Superior temporal gyrus (tissue), 1 donor: ENCODE measurements around the gene NDUFS5.
A peak's percentile ranks its signal among the peaks of the same experiment; 100 is the strongest.
"Not testable (repeated sequence)": the region's sequence is repeated elsewhere in the genome, so short reads cannot be mapped to it uniquely, and the experiment has no call there.

Experiments used
- DNase-seq: peaks from one replicate; pipeline ENCODE4 v3.0.0-alpha.2; 2016; ENCODE audit errors: extremely low spot score

NDUFS5 gene

DNA sequence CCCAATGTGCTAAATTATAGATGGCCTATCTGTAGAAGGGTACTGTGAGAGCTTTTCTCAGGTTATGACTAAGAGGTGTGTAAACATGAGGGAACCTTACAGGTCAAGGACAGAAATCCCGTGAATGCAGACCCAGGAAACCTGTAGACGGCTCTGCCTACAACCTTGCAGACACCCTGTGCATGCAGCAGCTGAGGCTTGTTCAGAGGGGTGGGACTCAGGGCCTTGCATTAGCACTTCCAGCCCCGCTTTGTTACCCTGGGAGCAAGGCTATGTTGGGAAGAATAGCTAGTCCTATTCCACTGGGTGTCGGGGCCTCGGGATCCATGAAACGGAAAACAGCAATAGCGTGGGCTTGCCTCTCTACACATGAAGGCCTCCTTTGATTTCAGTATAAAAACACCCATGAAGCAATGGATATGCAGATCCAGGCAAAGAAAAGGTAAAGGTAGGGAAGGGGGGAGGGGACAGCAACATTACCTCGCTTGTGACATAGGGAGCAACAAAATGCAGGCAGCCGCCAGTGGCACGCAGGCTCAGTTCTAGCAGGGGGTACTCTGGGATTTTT is 9.5 kb upstream of the NDUFS5 start:
- DNase-seq, result no peak

DNA sequence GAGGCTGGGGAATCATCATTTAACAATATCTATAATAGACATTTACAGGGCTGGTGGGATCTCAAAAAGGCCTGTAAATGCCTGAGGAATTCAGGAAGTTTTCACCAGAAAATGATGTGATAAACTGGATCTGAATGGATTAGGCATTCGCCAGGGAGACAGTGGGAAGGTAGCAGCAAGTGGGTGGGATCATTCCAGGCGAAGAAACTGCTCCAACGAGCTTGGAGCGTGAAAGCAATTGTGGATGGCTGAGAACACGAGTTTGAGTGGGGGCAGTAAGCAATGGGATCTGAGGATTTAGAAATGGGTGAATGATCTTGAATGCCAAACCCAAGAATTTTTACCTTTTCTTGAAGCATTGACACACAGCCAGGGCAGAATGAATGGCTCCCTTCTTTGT is 8.9 kb upstream of the NDUFS5 start:
- no peak for DNase-seq

DNA sequence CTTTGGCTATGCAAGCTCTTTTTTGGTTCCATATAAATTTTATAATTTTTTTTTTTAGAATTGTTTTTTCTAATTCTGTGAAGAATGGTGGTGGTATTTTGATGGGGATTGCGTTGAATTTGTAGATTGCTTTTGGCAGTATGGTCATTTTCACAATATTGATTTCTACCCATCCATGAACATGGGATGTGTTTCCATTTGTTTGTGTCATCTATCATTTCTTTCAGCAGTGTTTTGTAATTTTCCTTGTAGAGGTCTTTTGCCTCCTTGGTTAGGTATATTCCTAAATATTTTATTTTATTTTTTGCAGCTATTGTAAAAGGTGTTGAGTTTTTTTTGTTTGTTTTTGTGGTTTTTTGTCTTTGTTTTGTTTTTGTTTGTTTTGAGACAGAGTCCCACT is 5.7 kb upstream of the NDUFS5 start:
- not testable (repeated sequence) for DNase-seq

DNA sequence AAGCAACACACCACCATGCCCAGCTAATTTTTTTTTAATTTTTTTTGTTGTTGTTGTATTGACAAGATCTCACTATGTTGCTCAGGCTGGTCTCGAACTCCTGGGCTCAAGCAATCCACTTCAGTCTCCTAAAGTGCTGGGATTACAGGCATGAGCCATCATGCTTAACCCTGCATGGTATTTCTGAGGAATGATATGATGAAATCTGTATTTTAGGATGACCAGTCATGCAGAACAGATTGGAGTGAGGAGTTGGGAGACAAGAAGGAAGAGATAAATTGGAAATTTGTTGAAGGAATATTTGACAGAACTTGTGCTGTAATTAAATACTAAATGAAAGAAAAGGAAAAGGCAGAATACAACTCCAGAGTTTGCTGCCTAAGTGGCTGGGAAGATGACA is 4.7 kb upstream of the NDUFS5 start:
- DNase-seq, result no peak

DNA sequence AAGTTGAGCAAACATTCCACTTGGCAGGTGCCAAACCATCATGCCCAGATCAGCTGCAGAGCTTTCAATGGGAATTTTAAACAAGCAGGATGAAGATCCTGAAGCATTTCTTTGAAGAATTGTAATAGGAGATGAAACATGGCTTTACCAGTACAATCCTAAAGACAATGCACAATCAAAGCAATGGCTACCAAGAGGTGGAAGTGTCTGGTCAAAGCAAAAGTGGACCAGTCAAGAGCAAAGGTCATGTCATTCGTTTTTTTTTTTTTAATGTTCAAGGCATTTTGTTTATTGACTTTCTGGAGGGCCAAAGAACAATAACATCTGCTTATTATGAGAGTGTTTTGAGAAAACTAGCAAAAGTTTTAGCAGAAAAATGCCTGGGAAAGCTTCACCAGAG is 3.0 kb upstream of the NDUFS5 start:
- no peak for DNase-seq

DNA sequence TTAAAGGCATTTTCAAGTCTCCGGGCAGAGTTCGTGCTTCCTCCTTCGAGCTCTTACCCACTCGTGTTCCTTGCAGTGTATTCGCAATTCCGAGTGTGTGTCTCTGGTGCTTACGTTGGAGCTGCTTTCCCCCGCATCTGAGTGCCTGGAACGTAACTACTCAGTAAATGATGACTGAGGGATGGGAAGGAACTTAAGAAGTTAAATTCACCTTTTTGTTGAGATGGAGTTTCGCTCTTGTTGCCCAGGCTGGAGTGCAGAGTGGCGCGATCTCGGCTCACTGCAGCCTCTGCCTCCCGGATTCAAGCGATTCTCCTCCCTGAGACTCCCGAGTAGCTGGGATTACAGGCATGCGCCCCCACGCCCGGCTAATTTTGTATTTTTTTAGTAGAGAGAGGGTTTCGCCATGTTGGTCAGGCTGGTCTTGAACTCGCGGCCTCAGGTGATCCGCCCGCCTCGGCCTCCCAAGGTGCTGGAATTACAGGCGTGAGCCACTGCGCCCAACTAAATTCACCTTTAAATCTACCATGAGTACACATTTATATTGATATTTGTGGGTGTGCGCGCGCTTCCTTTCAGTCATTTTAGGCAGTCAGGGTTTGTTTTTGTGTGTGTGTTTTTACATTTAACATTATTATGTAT is 837 bp downstream of the NDUFS5 start:
- DNase-seq, result no peak

DNA sequence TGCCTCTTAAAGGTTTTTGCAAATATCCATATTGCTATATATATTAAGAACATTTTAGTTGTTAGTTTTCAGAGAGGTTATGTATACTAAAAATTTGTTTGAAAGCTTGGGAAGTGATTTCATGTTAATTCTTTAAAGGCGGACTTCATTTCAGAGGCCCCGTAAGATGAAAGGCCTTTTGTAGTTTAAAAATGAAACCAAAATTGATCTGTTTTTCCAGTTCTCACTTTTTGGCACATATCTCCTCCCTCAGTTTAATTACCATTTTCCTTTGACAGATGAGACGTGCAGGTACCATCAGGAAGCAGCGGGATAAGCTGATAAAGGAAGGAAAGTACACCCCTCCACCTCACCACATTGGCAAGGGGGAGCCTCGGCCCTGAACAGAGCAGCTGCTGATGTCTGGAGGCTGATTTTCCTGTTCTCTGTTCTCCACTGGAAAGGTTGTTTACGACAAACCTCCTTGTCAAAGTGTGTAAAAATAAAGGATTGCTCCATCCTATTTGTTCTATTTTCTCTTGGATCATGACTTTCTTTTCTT is 8.0 kb downstream of the NDUFS5 start:
- no peak for DNase-seq

DNA sequence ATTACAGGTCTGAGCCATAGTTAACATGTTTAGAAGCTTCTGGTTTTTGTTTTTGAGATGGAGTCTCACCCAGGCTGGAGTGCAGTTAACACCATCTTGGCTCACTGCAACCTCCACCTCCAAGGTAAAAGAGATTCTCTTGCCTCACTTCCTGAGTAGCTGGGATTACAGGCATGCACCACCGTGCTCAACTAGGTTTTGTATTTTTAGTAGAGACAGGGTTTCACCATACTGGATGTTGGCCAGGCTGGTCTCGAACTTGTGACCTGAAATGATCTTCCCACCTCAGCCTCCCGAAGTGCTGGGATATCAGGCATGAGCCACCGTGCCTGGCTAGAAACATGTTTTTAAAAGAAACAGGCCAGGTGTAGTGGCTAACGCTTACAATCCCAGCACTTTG is 10.5 kb downstream of the NDUFS5 start:
- DNase-seq, result no peak

DNA sequence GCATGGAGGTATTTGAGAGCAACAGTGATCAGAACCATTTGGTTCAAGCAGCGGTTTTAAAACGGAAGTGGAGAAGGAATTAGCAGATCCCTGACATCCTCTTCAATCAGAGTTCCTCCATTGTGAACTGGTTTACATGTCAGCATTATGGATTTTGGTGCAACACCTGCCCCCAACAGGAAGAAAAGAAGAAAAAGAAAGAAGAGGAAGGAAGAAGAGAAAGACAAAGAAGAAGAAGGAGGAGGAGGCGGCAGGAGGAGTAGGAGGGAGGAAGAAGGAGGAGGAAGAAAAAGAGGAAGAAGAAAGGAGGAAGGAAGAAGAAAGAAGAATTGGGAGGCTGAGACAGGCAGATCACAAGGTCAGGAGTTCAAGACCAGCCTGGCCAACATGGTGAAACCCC is 17.4 kb downstream of the NDUFS5 start:
- DNase-seq, result no peak

DNA sequence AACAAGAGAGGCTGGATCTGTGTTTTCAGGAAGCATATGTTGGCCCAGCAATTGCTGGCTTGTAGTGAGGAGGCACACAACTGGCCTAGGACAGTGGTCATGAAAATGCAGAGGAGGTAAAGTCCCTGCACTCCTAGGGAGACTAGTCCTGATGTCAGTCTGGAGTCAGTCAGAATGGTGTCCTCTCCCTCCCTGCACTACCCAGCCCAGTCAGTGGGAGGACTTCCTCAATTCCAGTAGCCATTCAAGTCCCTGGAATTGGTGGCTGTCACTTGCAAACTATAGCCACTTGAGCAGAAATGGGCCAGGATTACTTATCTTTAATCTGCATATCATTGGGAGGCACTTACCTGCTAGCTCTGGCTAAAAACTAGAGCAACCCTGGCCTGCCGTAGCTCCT is 18.6 kb downstream of the NDUFS5 start:
- DNase-seq, result no peak

DNA sequence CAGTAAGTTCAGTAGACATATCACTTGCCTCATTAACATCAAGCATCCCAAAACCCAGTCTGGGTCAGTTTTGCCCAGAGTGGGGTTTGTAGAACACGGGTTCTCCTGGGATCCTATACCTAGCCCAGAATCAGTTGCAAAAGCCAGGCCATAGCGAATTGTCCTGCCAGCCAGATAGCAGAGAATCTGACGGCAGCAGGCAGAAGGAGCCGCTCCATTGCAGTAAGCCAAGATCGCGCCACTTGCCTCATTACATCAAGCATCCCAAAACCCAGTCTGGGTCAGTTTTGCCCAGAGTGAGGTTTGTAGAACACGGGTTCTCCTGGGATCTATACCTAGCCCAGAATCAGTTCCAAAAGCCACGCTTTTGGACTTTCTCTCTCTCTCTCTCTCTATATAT is 19.1 kb downstream of the NDUFS5 start:
- DNase-seq, result no peak

DNA sequence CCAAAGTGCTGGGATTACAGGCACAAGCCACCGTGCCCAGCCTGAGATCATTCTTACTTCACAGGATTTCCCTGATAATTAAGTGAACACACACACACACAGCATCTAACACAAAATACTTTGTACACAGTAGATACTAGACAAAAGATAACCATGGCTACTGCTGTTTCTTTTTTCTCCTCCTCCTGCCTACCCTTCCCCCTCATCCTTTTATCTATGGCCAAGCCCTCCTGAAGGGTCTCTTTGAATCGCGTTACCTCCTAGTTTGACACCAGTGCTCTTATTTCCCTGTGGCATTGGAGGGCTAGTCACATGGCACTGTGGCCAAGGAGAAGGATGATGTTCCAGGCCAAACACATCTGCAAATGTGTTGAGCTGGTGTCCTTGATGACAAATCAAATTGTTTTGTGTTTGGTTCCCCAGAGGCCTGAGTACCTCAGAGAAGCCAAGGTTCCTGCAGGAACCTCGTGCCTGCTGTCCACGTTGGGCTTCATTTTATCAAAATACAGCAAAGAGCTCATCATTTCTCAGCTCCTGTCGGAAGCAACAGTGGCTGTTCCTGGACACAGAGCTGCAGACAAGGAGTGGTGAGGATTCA is 20.6 kb downstream of the NDUFS5 start:
- DNase-seq, result no peak

DNA sequence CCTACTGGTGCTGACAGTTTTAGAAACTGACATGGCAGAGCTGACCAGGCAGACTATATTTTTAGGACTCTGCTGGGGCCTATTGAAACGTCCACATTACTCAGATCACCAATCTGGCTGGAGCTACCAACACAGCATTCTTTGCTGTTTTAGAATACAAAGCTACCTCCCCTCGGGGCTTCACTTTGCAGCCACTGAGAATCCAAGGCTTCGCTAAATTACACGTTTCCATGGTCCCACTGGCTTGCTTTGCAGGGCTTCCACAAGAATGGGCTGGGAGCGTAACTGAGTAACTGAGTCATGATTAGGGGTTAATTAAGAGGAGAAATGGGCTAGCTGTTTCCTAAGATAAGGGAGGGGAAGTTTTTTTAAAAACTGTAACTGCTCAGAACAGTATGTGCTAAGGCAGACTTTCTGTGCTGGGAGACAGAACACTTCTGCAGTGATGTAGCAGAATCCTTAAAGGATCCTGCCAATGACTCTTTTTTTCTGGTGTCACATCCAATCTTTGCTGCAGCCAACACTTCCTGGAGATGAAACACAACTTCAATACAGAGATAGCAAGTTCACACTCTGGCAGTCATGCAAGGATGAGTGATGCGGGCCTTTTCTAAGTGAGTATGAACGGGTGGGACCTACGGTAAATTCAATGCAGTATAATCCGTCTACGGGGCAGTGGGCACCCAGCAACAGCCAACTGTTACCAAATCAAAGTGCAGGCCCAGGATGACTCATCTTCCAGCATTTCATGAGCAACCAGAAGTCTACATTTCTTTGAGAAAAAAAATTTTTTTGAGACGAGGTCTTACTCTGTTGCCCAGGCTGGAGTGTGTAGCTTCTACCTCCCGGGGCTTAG is 21.5 kb downstream of the NDUFS5 start:
- peak; percentile 45 for DNase-seq

DNA sequence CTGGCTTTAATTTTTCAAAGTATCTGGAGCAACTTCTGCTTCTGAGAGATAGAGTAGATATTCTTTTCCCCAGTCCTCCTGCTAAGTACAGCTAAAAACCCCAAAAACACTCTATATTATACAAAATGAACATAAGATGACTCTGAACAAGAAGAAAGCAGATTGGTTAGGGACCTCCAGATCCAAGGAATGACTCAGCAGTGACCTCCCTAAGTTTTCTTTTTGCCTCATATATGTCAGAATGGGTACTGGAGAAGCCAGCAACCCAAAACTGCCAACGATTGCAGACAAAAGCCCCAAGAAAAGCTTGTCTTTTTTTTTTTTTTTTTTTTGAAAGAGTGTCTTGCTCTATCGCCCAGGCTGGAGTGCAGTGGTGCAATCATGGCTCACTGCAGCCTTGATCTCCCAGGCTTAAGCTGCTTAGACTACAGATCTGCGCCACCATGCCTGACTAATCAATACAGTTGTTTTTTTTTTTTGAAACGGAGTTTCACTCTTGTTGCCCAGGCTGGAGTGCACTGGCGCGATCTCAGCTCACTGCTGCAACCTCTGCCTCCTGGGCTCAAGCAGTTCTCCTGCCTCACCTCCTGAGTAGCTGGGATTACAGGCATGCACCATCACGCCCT is 22.7 kb downstream of the NDUFS5 start:
- DNase-seq, result no peak

DNA sequence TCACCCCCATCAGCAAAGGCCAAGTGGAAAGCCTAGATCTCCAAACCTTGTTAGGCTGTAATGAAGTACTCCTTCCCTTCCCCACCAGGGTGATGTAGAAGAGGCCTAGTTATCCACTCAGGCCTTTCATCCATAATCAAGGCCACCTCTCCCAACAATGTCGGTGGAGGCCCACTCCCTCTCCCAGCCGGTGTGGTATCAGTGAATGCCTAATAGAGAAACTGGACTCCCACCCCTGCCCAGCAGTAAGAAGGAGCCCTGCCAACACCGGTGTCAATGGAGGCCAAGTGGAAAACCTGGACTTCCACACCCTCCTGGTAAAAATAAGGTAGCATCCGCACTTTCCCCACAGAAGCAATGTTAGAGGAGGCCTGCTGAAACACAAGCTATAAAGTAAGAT is 23.9 kb downstream of the NDUFS5 start:
- no peak for DNase-seq

DNA sequence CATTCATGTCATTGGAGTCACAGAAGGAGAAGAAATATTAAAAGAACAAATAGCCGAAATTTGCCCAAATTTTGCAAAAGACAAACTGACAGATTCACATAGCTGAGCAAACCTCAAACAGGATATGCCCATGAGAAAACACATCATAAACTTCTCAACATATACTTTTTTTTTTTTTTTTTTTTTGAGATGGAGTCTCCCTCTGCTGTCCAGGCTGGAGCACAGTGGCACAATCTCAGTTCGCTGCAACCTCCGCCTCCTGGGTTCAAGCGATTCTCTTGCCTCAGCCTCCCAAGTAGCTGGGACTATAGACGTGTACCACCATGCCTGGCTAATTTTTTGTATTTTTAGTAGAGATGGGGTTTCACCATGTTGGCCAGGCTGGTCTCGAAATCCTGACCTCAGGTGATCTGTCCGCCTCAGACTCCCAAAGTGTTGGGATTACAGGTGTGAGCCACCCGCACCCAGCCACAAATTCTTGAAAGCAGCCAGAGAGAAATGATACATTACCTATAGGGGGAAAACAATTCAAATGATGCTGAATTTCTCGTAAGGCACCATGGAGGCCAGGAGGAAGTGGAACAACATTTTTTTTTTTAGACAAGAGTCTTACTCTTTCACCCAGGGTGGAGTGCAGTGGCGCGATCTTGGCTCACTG is 25.2 kb downstream of the NDUFS5 start:
- DNase-seq, result not testable (repeated sequence)

DNA sequence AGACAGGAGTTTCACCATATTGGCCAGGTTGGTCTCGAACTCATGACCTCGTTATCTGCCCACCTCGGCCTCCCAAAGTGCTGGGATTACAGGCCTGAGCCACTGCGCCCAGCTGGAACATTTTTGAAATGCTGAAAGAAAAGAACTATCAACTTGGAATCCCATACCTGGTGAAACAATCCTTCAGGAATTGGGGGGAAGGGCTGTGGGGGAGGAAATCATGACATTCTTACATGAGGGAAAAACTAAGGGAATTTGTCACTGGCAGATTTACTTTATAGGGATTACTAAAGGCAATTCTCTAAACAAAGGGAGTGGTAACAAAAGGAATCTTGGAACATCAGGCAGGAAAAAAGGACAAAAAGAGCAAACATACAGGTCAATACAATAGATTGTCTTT is 25.8 kb downstream of the NDUFS5 start:
- DNase-seq, result no peak

DNA sequence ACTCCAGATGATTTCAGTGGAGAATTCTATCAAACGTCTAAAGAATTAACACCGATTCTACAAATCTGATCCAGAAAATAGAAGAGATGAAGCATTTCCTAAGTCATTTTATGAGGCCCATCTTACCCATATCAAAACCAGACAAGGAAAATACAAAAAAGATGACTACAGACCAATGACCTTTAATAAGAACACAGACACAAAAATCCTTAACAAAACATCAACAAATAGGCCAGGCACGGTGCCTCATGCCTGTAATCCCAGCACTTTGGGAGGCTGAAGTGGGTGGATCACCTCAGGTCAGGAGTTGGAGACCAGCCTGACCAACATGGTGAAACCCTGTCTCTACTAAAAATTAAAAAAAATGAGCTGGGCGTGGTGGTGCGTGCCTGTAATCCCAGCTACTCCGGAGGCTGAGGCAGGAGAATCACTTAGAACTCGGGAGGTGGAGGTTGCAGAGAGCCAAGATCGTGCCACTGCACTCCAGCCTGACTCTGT is 29.1 kb downstream of the NDUFS5 start:
- DNase-seq, result not testable (repeated sequence)

DNA sequence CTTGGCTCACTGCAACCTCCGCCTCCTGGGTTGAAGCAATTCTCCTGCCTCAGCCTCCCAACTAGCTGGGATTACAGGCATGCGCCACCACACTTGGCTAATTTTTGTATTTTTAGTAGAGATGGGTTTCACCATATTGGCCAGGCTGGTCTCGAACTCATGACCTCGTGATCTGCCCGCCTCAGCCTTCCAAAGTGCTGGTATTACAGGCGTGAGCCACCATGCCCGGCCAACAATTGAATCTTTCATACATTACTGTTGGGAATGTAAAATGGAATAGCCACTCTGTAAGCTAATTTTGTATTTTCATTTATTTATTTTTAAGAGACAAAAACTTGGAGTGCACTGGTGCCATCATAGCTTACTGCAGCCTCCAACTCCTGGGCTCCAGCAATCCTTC is 35.4 kb downstream of the NDUFS5 start:
- DNase-seq, result not testable (repeated sequence)

DNA sequence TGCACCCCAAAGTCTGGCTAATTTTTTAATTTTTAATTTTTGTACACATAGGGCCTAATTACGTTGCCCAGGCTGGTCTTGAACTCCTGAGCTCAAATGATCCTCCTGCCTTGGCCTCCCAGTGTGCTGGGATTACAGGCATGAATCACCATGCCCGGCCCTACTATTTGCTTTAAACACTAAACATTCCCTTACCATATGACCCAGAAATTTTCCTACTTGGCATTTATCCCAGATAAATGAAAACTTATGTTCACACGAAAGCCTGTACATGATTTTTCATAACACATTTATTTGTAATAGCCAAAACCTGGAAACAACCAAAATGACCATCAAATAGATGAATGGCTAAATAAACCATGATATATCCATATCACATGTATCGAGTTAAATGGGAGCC is 35.8 kb downstream of the NDUFS5 start:
- no peak for DNase-seq

DNA sequence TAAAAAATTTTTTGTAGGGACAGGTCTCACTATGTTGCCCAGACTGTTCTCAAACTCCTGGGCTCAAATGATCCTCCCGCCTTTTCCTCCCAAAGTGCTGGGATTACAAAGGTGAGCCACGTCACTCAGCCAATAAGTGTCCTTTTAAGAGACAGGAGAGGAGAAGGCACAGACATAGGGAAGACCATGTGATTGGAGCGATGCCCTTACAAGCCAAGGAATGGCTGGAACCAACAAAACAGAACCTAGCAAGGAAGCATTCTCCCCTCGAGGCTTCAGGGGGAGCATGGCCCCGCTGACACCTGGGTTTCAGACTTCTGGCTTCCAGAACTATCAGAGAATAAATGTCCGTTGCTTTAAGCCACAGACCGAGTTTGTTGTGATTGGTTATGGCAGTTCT is 37.0 kb downstream of the NDUFS5 start:
- no peak for DNase-seq
